ENCODE measurements around the gene ANKRD40. TPM values are rescaled to one million over a fixed set of nuclear protein-coding genes. Genes with fewer than 3 reads are reported as not detected.

ANKRD40 gene
- polyA plus RNA-seq, 12 donors, result 36.5 to 49.5 (median 44.8) TPM; not detected in 1

DNA sequence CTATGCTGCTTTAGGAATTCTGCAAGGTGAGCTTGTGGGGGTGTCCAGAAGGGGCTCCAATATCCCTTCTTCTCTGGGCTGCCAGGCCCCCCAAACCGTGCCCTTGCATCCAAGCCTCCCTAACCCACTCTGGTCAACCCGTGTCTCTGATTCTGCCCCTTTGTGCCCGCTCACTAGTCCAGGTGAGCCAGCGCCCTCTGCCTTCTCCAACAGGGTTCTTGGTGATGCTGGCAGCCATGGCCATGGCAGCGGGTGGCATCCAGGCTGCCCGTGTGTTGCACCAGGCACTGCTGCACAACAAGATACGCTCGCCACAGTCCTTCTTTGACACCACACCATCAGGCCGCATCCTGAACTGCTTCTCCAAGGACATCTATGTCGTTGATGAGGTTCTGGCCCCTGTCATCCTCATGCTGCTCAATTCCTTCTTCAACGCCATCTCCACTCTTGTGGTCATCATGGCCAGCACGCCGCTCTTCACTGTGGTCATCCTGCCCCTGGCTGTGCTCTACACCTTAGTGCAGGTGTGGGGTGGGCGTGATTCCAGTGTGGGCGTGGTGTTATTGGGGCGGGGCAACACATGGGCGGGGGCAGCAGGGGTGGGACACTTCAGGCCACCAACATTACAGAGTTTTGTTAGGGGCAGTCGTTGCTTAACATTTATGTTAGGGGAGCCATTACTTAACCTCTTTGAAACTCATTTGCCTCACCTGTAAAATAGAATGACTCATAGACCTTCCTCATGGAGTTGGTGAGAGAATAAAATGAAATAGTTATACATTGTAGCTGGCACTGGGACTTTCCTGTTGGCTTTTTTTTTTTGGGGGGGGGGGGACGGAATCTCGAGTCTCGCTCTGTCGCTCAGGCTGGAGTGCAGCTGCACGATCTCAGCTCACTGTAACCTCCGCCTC is 31.4 kb downstream of the ANKRD40 start:
- DNase-seq, result no peak

DNA sequence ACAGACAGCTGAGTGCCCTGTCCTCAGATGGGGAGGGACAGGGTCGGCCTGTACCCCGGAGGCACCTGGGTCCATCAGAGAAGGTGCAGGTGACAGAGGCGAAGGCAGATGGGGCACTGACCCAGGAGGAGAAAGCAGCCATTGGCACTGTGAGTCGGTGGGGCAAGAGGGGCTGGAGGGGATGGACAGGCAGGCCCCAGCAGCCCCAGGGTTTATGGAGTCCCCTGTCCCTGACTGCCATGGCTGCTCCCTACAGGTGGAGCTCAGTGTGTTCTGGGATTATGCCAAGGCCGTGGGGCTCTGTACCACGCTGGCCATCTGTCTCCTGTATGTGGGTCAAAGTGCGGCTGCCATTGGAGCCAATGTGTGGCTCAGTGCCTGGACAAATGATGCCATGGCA is 32.1 kb downstream of the ANKRD40 start:
- no peak for DNase-seq

DNA sequence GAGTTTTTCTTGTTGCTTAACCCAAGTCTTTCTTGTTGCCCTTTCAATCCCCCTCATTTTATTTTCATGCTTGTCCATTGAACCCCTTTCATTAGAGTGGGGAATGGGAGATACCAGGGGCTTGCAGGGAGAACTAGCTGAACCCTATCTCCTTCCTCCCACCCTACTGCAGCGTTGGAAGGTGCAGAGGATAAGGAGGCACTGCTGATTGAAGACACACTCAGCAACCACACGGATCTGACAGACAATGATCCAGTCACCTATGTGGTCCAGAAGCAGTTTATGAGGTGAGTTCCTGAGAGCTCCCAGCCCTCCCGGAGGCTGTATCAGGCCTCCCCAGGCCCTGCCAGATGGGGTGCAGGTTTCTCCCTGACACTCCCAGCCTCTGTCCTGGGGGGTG is 32.5 kb downstream of the ANKRD40 start:
- DNase-seq, result no peak

DNA sequence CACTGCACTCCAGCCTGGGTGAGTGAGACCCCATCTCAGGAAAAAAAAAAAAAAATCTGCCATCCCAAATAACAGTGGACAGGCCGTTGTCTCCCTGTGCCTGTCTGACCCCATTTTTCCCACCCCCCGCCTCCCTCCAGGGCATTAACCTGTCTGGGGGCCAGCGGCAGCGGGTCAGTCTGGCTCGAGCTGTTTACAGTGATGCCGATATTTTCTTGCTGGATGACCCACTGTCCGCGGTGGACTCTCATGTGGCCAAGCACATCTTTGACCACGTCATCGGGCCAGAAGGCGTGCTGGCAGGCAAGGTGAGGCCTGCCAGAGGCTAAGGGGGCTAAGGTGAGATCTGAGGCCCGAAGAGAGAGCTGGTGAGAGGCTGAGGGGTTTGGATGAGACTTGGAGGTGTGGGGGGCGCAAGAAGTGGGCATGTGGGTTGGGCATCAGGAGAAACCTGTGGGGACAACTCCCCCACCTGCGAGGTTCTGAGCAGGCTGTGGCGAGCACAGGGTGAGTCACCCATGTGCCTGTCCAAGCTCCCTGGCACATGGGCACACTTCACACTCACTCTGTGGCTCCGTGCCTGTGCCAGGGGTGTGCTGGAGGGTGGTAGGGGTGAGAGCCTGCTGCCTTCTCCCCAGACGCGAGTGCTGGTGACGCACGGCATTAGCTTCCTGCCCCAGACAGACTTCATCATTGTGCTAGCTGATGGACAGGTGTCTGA is 34.7 kb downstream of the ANKRD40 start:
- DNase-seq, result no peak

DNA sequence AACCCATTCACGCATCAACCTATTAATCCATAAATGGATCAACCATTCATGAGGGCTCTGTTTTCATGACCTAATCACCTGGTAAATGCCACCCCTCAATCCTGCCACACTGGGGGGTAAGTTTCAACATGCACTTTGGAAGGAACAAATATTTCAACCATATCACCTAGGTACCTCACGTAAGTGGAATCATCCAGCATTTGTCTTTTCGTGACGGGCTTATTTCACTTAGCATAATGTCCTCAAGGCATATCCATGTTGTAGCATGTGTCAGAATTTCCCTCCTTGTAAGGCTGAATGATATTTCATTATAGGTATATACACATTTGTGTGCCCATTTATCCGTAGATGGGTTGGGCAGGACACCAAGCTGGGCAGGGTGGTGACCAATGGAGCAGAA is 35.6 kb downstream of the ANKRD40 start:
- DNase-seq, result no peak

DNA sequence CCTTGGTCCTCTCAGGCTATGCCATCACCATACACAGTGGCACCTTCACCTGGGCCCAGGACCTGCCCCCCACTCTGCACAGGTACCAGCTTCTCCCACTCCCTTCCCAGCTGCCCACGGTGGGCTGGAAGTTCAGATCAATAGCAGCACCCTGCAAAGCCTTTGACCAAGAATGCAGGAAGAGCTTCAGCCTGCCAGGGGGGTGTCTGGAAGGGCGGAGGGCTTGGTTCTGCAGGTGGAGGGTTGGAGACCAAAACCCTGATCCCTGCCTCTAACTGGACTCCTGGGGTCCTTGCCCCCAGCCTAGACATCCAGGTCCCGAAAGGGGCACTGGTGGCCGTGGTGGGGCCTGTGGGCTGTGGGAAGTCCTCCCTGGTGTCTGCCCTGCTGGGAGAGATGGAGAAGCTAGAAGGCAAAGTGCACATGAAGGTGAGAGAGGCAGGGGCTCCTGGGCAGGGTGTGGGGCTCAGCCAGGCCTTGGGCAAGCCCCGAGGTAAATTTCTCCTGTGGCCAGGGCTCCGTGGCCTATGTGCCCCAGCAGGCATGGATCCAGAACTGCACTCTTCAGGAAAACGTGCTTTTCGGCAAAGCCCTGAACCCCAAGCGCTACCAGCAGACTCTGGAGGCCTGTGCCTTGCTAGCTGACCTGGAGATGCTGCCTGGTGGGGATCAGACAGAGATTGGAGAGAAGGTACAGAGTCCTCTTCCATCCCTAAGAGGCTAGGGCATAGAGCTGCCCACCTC is 38.7 kb downstream of the ANKRD40 start:
- no peak for DNase-seq

DNA sequence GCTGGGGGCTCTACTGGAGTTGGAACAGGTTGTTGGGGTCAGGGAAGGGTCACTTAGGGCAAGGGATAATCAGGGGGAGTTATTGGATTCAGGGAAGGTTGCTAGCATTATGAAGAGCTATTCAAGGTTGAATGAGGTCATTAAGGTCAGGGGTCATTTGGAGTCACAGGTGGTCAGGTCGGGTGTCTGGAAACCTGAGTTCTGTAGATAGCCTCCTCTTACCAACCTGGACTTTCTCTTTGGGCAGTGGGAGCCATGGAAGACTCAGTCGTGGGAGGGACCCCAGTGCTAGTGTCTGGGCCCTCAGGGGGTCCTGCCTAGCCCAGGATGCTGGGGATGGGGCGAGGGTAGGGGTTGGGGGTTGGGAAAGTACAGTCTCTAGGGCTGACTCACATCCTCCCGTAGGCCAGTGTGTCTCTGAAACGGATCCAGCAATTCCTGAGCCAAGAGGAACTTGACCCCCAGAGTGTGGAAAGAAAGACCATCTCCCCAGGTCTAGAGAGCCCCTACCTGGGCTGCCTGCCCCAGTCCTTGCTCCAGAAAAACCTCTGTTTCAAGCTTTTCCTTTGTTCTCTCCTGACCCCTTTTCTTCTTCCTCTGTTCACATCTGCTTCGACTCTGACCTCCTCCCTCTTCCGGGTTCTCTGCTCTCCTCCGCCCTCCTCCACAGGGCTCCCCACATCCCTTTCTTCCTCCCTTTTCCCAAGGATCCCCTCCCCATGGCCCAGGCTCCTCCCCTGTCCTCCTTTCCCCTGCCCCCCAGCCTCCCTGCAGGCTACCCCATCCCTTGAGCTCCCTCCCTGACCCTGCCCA is 39.5 kb downstream of the ANKRD40 start:
- DNase-seq, result no peak

DNA sequence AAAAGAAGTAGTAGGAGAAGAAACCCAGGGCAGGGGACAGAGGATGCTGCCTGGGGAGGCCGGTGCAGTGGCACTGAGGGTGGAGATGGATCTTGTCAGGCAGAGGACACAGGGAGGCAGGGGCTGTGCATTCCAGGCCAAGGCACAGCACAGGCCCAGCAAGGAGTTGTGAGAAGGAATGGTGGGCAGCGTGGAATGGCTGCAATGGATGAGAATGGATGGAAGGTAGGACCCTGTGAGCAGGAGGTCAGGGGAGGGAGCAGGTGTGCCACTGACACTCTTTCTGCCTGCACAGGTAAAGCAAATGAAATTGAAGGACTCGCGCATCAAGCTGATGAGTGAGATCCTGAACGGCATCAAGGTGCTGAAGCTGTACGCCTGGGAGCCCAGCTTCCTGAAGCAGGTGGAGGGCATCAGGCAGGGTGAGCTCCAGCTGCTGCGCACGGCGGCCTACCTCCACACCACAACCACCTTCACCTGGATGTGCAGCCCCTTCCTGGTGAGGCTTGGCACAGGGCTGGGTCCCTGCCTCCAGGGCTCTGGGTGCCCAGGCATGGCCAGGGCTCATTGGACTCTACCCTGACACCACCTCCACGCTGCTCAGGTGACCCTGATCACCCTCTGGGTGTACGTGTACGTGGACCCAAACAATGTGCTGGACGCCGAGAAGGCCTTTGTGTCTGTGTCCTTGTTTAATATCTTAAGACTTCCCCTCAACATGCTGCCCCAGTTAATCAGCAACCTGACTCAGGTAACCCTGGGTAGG is 40.3 kb downstream of the ANKRD40 start:
- no peak for DNase-seq

DNA sequence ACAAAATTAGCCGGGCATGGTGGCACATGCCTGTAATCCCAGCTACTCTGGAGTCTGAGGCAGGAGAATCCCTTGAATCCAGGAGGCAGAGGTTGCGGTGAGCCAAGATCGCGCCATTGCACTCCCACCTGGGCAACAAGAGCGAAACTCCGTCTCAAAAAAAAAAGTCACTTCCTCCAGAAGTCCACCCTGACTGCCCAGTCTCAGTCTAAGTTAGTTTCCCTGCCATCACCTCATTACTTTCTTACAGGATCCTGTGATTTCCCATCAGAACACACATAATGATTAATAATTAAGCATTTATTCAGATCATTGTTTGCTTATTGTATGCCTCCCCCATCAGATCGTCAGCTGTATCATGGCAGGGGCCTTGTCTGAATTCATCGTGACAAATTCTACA is 41.4 kb downstream of the ANKRD40 start:
- DNase-seq, result no peak

DNA sequence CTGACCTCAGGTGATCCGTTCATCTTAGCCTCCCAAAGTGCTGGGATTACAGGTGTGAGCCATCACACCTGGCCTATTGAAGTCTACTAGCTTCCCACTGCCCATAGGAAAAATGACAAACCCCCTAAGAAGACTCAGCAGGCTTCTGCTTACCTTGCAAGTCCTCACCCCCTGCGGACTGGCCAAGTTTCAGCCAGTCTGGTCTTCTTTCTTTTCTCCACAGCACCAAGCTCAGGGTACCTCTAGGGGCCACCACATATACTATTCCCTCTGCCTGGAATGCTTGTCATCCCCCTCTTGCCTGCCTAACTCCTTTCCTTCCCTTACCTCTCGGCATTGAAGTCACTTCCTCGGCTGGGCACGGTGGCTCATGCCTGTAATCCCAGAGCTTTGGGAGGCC is 41.9 kb downstream of the ANKRD40 start:
- no peak for DNase-seq

DNA sequence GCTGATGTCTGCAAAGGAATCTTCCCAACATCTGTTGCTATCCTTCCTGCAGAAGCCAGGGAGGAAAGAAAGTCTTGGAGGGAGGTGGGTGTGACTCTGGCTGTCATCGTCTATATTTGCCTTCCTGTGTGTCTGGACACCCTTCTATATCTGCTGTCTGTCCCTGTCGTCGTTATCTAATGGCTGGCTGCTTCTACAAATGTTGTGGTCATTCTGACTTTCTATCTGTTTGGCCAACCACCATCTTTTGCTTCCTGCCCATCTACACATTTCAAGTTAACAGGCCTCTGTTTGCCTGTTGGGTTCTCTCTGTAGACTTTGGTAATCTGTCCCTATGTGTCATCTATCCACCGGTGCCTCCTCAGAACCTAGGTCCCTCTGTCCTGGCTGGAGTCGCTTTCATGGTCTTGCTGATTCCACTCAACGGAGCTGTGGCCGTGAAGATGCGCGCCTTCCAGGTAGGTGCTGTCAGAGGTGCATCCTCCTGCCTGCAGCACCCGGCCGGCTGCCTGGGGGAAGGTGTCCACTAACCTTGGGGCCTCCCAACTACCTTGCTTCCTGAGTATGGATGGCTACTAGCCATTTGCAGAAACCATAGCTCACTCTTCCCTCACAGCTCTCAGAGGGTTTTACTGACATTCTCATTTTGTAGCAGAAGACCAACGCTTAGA is 42.8 kb downstream of the ANKRD40 start:
- no peak for DNase-seq

DNA sequence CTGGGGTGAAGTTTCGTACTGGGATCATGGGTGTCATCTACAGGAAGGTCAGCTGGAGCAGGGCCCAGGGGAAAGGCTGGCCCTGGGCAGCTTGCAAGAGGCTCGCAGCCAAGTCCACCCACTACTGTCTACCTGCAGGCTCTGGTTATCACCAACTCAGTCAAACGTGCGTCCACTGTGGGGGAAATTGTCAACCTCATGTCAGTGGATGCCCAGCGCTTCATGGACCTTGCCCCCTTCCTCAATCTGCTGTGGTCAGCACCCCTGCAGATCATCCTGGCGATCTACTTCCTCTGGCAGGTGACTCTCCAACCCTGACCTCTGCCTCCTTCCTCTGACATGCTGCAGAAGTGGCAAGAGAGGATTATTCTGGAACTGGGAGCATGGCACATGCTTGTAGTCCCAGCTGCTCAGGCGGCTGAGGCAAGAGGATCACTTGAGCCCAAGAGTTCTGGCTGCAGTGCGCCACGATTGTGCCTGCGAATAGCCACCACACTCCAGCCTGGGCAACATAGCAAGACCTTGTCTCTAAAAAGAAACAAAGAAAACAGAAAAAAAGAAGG is 43.8 kb downstream of the ANKRD40 start:
- DNase-seq, result no peak

DNA sequence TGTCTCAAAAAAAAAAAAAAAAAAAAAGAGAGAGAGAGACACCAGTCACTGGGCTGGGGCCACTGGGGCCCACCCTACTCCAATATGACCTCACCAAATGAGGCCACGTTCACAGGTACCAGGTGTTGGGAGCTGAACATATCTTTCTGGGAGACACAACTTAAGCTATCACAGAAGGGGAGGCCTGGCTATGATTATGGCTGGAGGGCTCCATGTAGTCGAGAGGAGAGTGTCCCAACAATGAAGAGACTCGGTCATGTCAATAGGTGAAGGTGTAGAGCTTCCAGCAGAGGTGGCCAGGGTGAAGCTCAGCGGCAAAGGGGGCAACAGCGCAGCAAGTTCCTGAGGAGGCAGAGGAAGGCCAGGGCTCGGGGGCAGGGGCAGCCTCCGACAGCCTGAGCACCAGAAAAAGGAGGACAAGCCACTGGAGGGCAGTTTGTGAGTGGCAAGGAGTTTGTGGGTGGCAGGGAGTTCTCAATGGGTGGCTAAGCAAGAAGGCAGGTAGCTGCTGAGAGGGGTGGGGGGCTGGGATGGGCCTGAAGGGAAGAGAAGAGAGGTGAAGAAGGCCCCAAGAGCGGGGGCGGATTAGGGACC is 45.0 kb downstream of the ANKRD40 start:
- DNase-seq, result no peak

DNA sequence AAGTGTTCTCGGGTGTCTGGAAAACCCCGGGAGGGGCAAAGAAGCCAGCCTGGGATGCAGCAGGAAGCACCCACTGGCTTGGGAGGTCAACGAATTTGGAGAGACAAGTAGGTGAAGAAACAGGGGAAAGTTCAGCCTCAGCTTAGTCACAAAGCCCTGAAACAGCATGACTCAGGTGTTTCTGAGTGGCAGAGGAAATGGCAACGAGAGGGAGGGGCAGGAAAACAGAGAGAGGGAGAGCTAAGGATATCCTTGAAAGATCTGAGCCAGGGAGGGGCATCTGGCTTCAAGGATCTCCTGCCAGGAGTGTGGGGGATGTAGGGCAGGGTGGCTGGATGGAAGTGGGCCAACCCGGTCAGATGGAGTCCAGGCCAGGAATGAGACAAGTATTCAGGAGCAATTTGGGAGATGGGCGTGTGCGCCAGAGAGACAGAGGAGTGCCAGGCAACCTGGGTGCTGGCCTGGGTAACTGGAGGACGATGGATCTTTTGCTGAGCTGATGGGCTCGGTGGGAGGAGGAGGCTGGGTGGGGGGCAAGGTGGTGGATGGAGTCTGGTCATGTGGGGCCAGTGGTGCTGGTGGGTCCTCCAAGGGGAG is 45.8 kb downstream of the ANKRD40 start:
- no peak for DNase-seq

DNA sequence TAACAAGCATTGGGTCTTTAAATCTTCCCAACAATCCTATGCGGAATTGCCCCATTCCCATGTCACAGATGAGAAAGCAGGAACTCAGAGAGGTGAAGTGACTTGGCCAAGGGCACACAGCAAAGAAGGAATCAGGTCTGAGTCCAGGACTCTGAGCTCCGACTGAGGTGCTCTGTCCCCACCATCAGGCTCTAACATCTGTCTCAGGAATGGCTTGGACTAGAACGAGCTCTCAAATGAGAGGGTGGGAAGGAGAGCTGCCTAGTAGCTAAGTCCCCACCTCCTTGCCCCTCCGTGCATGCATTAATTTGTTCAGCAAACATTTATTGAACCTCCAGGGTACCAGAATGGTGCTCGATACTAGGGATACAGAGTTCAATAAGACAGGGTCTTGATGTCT is 46.4 kb downstream of the ANKRD40 start:
- no peak for DNase-seq

DNA sequence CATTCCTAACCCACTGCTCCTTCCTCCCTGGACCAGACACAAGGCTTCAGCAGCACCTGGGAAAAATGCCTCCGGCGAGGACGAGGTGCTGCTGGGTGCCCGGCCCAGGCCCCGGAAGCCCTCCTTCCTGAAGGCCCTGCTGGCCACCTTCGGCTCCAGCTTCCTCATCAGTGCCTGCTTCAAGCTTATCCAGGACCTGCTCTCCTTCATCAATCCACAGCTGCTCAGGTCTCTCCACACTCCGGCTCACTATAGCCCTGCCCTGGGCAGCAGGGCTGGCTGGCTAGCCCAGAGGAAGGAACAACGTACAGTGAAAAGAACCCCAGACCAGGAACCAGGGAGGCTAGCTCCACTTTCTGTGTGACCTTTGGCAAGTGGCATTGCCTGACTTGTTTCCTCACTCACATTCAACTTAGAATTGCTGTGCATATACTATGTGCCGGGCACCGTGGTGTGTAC is 46.8 kb downstream of the ANKRD40 start:
- DNase-seq, result no peak

DNA sequence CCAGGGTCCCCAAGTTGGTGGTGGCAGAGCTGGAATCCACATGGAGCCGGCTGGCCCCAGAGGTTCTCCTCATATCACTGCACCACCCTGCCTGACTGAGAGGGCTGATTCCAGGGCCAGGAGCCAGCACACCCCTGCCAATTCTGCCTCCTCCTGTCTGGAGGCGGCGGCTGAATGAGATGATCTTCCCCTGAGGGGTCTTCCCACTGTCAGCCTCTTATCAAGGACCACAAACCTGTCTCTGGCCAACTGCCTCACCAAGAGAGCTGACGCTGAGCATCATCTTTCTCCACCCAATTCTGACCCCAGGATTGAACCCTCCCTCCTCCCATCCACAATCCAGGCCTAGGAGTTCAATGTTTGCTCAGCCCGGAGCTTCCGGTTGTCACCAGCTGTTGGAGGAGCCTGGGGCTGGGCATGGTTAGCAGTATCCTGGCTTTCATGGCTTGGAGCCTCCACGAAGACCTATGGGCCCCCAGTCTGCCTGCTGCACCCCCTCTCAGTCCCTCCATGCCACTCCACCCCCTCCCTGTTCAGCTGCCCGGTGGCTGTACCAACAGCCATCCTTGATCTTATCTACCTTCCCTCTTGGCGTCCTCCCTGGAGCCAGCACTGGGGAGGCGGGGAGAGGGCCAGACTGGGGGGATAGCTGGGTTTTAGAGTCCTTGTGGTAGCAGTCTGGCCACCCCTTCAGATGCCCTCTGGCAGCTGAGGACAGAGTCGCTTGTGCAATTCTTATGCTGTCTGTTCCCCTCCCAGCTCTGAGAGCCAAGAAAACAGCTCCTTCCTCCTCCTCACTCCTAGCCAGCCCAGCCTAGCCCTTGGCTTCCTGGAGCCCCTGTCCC is 47.5 kb downstream of the ANKRD40 start:
- DNase-seq, result no peak

DNA sequence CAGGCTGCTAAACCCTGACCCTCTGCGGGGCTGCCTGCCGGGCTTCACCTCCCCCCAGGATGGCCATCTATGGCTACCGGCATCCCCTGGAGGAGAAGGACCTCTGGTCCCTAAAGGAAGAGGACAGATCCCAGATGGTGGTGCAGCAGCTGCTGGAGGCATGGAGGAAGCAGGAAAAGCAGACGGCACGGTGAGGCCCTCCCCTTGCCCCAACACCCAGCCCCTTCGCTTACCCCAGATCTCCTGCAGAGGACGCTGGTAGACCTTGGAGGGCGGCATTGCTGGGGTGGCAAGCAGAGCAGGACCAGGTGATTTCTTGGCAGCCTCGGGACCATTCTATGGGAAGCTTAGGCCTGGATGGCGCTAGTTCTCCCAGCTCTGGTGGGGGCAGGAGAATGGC is 48.5 kb downstream of the ANKRD40 start:
- no peak for DNase-seq
